Gastrocnemius medialis (tissue), 4 donors: ENCODE results near the gene NPIPA5.
"Not testable (repeated sequence)": the region's sequence is repeated elsewhere in the genome, so short reads cannot be mapped to it uniquely, and the experiment has no call there.

Experiments used
- CTCF ChIP-seq, 5 experiments: fragments of 450-650 bp in 3 of 5; fragments of 200-600 bp in 2 of 5; sonication (generic) in 2 of 5; IDR thresholded peaks in 4 of 5; conservative IDR thresholded peaks in 1 of 5; 1 replicate in 4 of 5; 2 replicates in 1 of 5; pipeline ENCODE4 v1.5.1; 2016 to 2019; ENCODE audit warnings: antibody characterized with exemption in 5 of 5, mild to moderate bottlenecking in 3 of 5, moderate library complexity in 3 of 5
- POLR2A ChIP-seq, 2 donors: fragments of 450-650 bp; IDR thresholded peaks; one replicate each; pipeline ENCODE4 v1.6.1; 2017; ENCODE audit warnings: antibody characterized with exemption in 2 of 2, mild to moderate bottlenecking in 2 of 2, moderate library complexity in 2 of 2

DNA sequence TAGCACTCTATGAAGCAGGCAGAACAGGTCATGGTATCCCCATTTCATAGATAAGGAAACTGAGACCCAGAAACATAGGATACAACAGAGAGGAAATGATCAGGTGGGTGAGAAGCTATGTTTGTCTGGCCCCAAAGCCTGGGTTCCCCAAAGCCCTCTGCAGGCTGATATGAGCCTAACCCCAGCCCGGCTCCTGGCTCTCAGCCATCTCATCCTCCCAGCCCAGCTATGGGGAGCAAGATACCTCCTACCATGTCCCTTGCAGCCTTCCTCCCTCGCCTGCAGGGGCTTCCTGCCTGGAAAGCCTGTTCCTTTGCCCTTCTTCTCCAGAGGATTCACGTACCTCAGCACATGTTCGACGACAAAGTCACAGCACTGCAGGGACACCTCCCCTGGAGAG is 26.3 kb downstream of the NPIPA5 start:
- TF ChIP-seq CTCF (IDR thresholded peaks at IDR 0.05 in 4 of 5, conservative IDR thresholded peaks at IDR 0.05 in 1 of 5); POLR2A (IDR thresholded peaks at IDR 0.05): not testable (repeated sequence)
